ENCODE data around the gene SLC25A21.
"Not testable (repeated sequence)": the region's sequence is repeated elsewhere in the genome, so short reads cannot be mapped to it uniquely, and the experiment has no call there.

The SLC25A21 gene

DNA sequence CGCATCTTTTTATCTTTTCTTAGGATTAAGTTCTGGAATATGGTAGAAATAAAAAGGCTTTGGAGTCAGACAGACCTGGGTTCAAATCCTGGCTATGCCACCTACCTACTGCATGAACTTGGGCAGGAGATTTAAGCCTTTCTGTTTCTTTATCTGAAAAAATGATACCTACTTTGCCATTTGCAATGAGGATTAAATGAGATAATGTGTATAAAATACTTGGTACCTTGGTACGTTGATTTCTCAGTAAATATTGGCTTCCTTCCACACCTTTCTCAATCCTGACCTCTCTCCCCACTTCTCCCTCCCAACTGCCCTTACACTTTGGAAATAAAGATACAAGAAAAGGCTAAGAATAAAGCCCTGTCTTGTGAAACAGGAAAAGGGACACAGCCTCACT, 338.1 kb downstream of the SLC25A21 start:
- no peak for DNase-seq

DNA sequence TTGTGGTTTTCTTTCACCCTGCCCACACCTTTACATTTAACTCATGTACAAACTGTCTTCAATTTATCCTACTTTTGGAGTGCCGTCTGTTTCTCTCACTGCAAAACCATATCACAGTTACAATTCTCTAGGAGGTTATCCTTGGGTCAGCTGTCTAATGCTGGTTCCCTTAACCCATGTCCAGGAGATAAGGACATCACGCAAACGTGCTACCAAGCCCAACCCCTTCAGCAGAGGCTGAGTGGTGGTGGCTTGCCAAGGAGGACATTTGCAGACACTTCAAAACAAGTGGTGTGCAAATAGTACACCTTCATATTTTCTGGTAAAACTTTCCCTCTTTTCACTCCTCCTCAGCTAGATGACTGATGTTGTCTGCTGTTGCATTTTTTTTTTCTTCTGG, 342.9 kb downstream of the SLC25A21 start:
- DNase-seq, result no peak

DNA sequence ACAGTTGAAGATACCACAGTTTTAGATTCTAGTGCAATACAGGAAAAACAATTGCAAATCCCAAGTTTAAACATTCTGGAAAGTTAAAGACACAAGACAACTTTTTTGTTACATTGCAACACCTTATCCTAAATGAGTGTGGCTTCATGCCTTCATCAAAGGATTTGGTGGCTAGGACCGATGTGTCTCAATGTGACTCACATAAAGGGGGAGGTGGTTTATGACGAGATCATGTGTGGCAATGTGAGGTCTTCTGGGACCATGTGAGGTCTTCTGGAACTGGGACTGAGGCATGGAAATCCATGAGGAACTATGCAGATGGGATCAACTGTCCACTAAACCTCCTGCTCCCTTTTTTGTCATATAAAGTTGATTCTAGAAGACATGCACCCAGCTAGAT, 344.5 kb downstream of the SLC25A21 start:
- no peak for DNase-seq

- DNase-seq, result no peak
Measured at GRCh38 chr14:36826614-36827013, 345.8 kb downstream of the SLC25A21 start.

- DNase-seq, result no peak
Measured at GRCh38 chr14:36824854-36825253, 347.6 kb downstream of the SLC25A21 start.

DNA sequence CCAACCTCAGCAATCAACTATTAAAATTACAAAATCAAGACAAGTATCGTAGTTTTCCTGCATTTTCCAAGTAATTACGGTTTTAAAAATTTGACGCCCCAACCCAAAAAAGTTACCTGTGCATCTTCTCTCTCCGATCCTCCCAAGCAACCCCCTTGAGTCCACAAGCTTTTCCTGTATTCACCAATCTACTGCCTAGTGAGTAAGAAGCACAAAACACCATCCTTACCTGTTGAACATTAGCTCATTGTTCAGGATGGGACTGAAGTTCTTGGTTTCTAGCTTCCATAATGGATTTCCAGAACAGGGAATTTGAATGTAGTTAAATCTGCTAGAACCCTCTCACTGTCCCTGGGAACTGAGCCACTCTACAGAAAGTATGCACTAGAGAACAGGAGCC, 348.8 kb downstream of the SLC25A21 start:
- DNase-seq, result no peak

DNA sequence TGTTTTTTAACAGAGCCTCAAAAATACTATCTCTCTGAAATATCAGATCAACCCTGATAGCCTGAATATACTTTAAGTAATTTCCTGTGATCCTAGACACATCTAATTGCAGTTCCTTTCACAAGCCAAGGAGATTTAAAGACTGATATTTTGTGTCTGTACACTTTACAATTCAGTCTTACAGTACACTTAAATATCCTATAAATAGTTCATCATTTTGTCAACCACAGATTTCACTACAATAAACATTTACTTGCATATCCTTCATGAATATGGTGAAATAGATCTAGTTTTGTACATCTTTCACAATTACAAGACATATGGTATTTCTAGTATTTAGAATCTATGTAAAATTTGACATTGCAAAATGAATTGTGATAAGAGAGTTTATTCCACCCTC, 349.7 kb downstream of the SLC25A21 start:
- no peak for DNase-seq

DNA sequence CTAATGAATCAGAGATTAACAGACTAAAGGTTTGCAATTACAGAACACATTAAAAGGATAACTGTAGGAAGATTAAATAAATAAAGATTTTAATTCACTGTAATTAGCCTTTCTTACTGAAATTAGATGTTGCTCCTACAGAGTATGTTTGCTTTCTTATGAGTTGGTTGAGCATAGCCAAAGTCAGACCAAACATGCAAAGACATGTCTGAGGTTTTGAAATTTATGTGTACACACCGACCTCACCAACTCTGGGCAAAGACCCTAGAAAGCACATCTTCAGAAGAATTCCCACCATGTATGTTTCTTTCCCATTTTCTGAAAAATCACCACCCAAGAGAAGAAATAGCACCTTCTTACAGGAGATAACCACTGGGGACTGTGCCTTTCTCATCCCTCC, 351.5 kb downstream of the SLC25A21 start:
- DNase-seq, result no peak

DNA sequence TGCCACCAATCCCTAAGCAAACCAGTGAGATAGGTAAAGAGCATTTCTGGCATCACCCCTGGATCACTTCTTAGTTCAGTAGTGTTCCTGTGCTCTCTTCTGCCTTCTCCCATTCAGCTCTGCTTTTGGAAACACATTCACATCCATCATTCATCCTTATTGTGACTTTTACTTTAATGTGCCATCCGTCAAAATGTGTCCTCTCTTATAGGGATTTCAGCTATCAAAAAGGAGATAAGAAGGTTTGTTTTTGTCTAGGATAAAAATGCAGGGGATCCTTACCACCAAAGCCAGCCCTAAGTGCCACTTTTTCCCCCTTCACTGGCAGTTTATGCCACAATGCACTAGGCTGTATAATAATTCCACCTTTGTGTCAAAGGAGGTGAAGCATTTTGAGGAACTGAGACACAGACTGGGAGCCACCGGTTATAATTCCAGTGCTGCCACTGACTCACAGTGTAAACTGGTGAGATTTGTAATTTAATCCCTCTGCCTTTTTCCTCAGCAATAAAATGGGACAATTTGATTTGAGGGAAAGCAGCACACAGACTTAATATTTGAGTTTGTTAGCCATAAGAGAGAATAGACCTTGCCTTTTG, 352.2 kb downstream of the SLC25A21 start:
- no peak for DNase-seq

- DNase-seq, result no peak
Measured at GRCh38 chr14:36818794-36819384, 353.5 kb downstream of the SLC25A21 start.

DNA sequence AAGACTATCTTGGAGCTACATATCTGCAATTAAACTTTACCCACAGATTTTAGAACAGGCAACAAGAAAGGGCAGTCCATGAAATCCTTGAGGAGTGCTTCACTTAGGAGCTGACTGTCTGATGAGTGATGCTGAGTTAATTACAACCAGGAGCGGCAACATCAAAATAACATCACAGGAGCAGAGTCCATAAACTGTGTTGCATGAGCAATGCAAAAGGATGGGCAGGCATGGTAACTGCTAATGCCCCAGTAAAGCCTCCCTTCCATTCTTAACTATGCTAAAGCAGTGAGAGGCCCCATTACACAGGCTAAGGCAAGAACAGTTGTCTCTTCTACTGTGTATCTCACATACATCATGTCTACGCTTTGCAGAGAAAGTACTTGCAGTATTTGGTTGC, 354.2 kb downstream of the SLC25A21 start:
- DNase-seq, result no peak

DNA sequence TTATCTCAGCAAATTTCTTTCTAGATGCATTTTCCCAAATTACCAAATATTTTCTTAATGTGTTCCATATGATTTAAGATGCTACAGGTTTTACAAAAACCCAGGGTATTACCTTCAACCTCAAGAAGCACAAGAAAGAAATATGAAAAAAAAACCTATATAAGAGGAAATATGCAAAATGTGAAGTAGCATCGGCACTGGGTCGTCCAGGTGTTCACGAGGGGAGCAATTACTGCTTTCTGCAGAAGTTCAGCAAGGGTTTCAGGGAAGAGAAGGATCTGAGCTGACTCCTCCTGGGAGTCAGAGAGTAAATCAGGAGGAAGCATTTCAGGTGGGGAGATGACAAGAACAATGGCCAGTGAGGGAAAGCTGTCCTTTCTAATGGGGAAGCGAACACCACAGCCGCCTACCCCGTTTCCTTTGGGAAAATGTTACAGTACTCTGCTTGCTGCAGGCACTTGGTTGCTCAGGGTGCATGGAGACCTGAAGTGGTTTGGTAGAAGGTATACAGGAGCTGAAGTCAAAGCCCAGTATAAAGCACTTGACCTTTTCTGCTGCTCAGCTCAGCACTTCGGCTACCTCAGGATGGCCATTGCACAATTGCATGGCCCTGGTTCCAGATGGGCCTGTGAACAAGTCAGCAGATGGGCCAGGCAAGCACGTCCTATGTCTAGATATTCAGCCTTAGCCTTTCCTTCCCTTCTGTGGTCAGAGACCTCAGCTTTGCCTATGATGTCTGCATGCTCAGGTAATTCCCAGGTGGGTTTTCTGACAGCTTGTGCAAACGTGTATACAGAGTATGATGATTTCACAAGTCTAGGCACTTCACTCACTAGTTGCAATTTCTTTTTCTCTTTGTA, 355.1 kb downstream of the SLC25A21 start:
- no peak for DNase-seq

GRCh38 chr14:36816481-36816880, 355.9 kb downstream of the SLC25A21 start:
- no peak for DNase-seq

- DNase-seq, result not testable (repeated sequence)
Measured at GRCh38 chr14:36814783-36815182, 357.6 kb downstream of the SLC25A21 start.

DNA sequence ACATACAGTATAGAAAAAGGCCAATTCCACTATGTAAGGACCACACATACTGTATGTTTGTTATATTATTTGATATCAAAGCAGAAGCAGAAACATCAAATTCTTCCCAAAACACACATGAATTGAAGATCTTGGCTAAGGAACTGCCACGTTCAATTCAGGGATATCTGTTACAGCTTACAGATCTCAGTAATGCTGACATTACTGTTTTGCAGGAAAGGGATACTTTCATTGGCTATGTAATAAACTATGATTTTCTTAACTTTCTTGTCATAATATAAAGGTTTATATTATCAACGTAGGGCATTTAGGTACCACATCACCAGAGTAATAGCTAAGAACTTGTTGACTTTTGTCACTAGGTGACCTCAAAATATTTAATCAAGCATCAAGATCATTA, 362.2 kb downstream of the SLC25A21 start:
- DNase-seq, result no peak

DNA sequence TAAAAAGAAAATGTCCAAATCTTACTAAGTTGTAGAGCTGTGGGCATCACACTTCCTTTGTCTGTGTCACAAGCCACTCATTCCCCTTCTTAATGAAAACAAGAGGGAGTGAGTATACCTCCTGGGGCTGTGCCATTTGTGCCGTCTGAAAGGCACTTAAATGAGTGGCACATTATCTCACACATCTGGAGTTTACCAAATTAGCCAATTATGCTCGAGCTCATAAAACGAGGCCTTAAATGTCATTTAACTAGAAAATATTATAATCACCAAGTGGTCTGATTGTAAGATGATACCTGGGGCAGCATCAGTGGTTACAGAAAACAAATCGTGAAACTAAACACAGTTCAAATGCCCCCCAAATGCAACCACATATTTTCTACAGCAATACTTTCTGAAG, 364.7 kb downstream of the SLC25A21 start:
- DNase-seq, result no peak

GRCh38 chr14:36805131-36805559, 367.3 kb downstream of the SLC25A21 start:
- no peak for DNase-seq

DNA sequence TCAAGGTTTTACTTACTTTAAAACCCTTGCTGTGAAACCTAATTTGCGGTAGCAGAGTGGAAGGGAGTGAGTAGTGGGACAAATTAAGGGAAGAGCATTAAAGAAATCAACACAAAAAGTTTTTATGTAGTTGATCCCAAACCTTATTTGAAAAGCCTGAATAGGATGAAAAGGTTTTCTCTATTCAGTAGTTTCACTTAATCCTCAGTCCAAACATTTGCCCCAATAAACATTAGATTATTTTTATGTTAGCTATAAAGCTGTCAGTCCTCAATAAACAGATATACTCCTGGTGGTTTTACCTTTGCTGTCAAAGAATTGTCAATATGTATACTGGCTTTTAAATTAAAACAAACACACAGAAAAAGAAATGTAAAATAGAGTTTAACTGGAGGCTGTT, 374.8 kb downstream of the SLC25A21 start:
- DNase-seq, result no peak

- no peak for DNase-seq
Measured at GRCh38 chr14:36791402-36791801, 381.0 kb downstream of the SLC25A21 start.

GRCh38 chr14:36785511-36785910, 386.9 kb downstream of the SLC25A21 start:
- DNase-seq, result no peak

DNA sequence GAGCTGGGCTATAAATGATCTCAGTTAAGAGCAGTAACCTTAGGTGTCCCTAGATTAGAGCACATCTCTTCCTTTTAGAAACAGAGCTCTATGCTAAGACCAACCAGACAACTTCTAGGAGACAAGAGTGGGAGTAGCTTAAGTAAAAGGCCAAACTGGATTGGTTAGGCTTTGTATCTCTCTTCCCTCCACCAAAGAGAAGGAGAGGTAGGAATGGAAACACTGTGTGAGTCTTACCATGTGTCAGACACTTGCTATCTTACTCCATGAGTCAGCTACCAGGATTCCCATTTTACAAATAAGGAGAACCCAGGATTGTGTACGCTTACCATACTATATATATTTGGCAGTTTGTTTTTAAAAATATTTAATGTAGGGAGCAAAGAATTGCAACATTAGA, 387.9 kb downstream of the SLC25A21 start:
- no peak for DNase-seq

DNA sequence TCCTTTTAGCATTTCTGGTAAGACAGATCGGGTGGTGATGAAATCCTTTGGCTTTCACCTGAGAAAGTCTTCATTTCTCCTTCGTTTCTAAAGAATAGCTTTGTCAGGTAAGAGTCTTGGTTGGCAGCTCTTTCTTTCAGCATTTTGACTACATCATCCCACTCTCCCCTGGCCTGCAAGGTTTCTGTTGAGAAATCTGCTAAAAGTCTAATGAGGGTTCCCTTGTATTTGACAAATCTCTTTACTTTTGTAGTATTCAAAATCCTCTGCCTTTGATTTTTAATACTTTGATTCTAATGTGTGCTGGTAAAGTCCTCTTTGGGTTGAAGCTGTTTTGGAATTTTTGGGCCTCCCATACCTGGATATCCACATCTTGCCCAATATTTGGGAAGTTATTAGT, 390.5 kb downstream of the SLC25A21 start:
- DNase-seq, result no peak

DNA sequence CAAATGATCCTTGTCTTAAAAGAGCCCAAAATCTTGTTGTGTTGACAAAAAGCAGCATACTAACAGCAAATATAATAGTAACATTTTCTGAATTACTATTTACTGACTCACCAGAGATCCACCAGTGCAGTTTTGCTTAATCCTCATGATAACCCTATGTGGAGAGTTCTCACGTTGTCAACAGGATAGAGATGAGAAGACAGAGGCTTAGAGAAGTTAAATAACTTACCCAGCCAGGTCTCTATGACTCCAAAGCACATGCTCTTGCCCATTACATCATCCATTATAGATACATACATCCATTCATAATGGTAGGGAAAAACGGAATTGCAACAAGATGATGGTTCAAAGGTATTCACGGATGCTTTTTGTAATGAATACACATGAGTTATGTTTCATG, 398.8 kb downstream of the SLC25A21 start:
- no peak for DNase-seq
